Measurements from ENCODE around the gene GMEB2. TPM values are rescaled to one million over a fixed set of nuclear protein-coding genes. Genes with fewer than 3 reads are reported as not detected.

The GMEB2 gene
- total RNA-seq, 1 experiment from 2014 or later, result 21.5 TPM

DNA sequence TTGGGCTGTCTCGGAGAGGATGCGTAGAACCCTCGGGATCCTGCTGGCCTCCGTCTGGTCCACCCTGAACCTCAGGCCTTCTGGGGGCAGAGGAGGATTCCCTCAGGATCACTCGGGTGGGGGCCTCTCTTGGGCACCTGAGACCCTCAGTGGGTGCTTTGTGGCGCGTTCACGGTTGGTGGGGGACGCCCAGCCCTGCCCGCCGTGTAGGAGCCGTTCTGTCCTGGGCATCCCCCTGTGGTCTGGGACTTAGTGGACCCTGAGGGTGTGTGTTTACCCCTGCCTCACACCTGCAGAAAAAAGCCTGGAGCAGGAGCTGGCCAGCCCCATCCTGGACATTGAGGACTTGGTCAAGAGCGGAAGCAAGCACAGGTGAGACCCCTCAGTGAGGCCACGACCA is 38.8 kb upstream of the GMEB2 start:
- no peaks in the 10 kb centered on the region for H3K27me3 Mint-ChIP-seq (ENCODE audit: insufficient read depth, unreplicated experiment)
- ChIA-PET POLR2A (interaction anchor here (0.7 kb wide), 1 partner anchor 9 kb away, joined by 4 read pairs; no protein-coding TSS in a partner anchor), CTCF (interaction anchor here (0.9 kb wide), 1 partner anchor 24 kb away, joined by 4 read pairs; no protein-coding TSS in a partner anchor)
- Histone ChIP-seq H3K9me3 (no peaks in the 10 kb centered on the region), H3K4me1 (no peaks in the 10 kb centered on the region), H3K36me3 (ENCODE audit: control insufficient read depth, insufficient read depth, low read length) (no peaks in the 10 kb centered on the region; the same call in 1 of the 2 replicates), H3K4me3 (ENCODE audit: low read depth, low read length) (no peak overlapping the region), H3K27me3 (replicated peaks; ENCODE audit: control insufficient read depth, insufficient read depth, low read length) (no peaks in the 10 kb centered on the region)
- peaks cover 6% of the 10 kb centered on the region for H3K4me1 Mint-ChIP-seq (ENCODE audit: low read depth, unreplicated experiment)
- no peaks in the 10 kb centered on the region for H3K9me3 Mint-ChIP-seq (ENCODE audit: unreplicated experiment)
- H3K4me3 Mint-ChIP-seq (ENCODE audit: unreplicated experiment), result no peak overlapping the region
- no TSS peak for BruUV-seq (replicated peaks)
- peaks cover 19% of the 10 kb centered on the region for H3K36me3 Mint-ChIP-seq (ENCODE audit: insufficient read depth, unreplicated experiment)
- no peak for DNase-seq
- TF ChIP-seq, protein P1, sequence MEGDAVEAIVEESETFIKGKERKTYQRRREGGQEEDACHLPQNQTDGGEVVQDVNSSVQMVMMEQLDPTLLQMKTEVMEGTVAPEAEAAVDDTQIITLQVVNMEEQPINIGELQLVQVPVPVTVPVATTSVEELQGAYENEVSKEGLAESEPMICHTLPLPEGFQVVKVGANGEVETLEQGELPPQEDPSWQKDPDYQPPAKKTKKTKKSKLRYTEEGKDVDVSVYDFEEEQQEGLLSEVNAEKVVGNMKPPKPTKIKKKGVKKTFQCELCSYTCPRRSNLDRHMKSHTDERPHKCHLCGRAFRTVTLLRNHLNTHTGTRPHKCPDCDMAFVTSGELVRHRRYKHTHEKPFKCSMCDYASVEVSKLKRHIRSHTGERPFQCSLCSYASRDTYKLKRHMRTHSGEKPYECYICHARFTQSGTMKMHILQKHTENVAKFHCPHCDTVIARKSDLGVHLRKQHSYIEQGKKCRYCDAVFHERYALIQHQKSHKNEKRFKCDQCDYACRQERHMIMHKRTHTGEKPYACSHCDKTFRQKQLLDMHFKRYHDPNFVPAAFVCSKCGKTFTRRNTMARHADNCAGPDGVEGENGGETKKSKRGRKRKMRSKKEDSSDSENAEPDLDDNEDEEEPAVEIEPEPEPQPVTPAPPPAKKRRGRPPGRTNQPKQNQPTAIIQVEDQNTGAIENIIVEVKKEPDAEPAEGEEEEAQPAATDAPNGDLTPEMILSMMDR (IDR thresholded peaks at IDR 0.05; ENCODE audit: insufficient read depth in 1 of 2, low read depth in 1 of 2, low read length in 1 of 2, severe bottlenecking in 1 of 2, unreplicated experiment in 1 of 2), result no peak
- intact Hi-C loops (cut with micrococcal nuclease; ENCODE audit: unreplicated experiment), result no loop called here
- no peak overlapping the region for H3K27ac Mint-ChIP-seq (ENCODE audit: unreplicated experiment)

DNA sequence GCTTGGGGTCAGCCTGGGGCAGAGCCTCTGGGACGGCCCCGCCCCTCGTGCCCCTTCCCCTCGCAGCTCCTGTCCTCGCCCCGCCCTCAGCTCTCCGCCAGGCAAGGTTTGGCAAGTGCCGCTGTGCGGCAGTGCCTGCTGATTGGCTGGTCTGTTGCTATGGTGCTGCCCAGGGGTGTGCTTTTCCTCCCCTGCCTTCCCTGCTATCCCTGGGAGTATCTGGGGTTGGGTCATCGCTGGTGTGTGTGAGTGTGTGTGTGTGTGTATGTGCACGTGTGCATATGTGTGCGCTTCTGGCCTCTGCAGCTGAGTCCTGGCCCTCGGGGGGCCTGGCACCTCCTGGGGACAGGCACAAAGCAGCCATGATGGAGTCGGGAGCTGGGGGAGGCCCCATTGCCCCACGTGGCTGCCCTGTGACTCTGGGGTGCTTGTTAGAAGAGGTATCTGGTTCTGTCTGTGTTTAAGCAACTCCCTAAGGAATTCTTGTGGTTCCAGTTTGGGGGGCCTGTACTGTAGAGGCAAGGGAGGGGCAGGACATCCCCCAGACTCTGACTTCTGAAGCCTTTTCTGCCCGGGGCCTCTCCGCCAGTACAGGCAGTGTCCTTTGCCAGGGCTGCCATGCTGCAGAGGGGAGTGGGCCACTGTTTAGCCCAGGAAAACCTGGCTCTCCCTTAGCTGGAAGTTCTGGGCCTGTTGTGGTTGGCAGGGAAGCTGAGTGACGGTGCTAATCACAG is 38.1 kb upstream of the GMEB2 start:
- POLR2A ChIA-PET, result interaction anchor here (0.7 kb wide), 1 partner anchor 8 kb away, joined by 4 read pairs; no protein-coding TSS in a partner anchor
- Mint-ChIP-seq H3K27ac (ENCODE audit: unreplicated experiment) (peak overlapping the region; percentile 34), H3K36me3 (ENCODE audit: insufficient read depth, unreplicated experiment) (peaks cover 24% of the 10 kb centered on the region), H3K4me3 (ENCODE audit: unreplicated experiment) (no peak overlapping the region), H3K9me3 (ENCODE audit: unreplicated experiment) (no peaks in the 10 kb centered on the region), H3K27me3 (ENCODE audit: insufficient read depth, unreplicated experiment) (no peaks in the 10 kb centered on the region), H3K4me1 (ENCODE audit: low read depth, unreplicated experiment) (peaks cover 6% of the 10 kb centered on the region)
- no TSS peak for BruUV-seq (replicated peaks)
- CTCF ChIA-PET, result interaction anchor here (0.6 kb wide), 1 partner anchor 293 kb away, joined by 3 read pairs; no protein-coding TSS in a partner anchor
- TF ChIP-seq, protein P1 (IDR thresholded peaks at IDR 0.05; ENCODE audit: insufficient read depth in 1 of 2, low read depth in 1 of 2, low read length in 1 of 2, severe bottlenecking in 1 of 2, unreplicated experiment in 1 of 2), result no peak
- no peaks in the 10 kb centered on the region for H3K9me3 ChIP-seq
- H3K4me3 ChIP-seq (ENCODE audit: low read depth, low read length), result no peak overlapping the region
- DNase-seq, result no peak
- H3K36me3 ChIP-seq (ENCODE audit: control insufficient read depth, insufficient read depth, low read length), result no peaks in the 10 kb centered on the region; the same call in 1 of the 2 replicates
- H3K4me1 ChIP-seq, result no peaks in the 10 kb centered on the region
- intact Hi-C loops (cut with micrococcal nuclease; ENCODE audit: unreplicated experiment), result no loop called here
- H3K27me3 ChIP-seq (replicated peaks; ENCODE audit: control insufficient read depth, insufficient read depth, low read length), result no peaks in the 10 kb centered on the region

DNA sequence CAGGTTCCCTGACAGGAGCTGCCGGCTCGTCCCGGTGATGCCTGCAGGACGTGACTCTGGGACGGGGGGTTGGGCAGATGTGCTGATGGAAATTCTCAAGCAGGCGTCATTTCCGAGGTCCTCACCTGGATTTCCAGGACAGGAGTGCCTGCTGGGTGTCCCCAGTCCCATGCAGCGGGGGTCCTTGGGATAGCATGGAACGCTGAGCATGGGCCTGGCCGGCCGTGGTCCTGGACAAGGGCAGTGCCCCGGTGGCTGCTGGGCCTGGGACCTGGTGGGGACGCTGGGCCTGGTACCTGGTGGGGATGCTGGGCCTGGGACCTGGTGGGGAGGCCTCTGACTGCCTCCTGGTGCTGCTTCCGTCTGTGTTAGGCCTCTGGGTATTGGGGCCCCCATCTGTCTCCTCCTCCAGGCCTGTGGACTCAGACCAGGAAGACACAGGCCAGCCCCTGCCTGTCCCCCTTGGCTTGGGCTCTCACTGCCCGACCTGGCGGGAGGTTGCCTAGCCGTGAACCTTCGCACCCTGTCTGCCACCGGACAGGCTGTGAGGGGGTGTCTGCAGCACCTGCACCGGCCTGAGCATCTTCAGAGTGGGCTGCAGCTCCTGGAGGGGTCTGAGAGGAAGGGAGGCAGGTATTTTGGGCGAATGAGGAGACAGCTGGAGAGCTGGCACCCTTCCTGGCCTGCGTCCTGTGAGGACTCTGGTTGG is 37.4 kb upstream of the GMEB2 start:
- H3K4me1 ChIP-seq, result peaks cover 3% of the 10 kb centered on the region
- no peak overlapping the region for H3K4me3 ChIP-seq (ENCODE audit: low read depth, low read length)
- H3K9me3 Mint-ChIP-seq (ENCODE audit: unreplicated experiment), result no peaks in the 10 kb centered on the region
- no peaks in the 10 kb centered on the region for H3K27me3 ChIP-seq (replicated peaks; ENCODE audit: control insufficient read depth, insufficient read depth, low read length)
- TF ChIP-seq, protein P1 (IDR thresholded peaks at IDR 0.05; ENCODE audit: insufficient read depth in 1 of 2, low read depth in 1 of 2, low read length in 1 of 2, severe bottlenecking in 1 of 2, unreplicated experiment in 1 of 2), result no peak
- BruUV-seq (replicated peaks), result no TSS peak
- peaks cover 13% of the 10 kb centered on the region for H3K4me1 Mint-ChIP-seq (ENCODE audit: low read depth, unreplicated experiment)
- H3K36me3 Mint-ChIP-seq (ENCODE audit: insufficient read depth, unreplicated experiment), result peaks cover 23% of the 10 kb centered on the region
- ChIA-PET CTCF (interaction anchor here (0.6 kb wide), 1 partner anchor 294 kb away, joined by 3 read pairs; no protein-coding TSS in a partner anchor), POLR2A (no interaction called here)
- no peak overlapping the region for H3K4me3 Mint-ChIP-seq (ENCODE audit: unreplicated experiment)
- H3K27me3 Mint-ChIP-seq (ENCODE audit: insufficient read depth, unreplicated experiment), result no peaks in the 10 kb centered on the region
- no peaks in the 10 kb centered on the region for H3K9me3 ChIP-seq
- intact Hi-C loops (cut with micrococcal nuclease; ENCODE audit: unreplicated experiment), result no loop called here
- H3K36me3 ChIP-seq (ENCODE audit: control insufficient read depth, insufficient read depth, low read length), result no peaks in the 10 kb centered on the region; the same call in 1 of the 2 replicates
- no peak for DNase-seq
- no peak overlapping the region for H3K27ac Mint-ChIP-seq (ENCODE audit: unreplicated experiment)

All from Caco-2 (cell line).